ENCODE data around the gene ZNF611. TPM values are rescaled to one million over a fixed set of nuclear protein-coding genes. Genes with fewer than 3 reads are reported as not detected.

ZNF611 gene
- total and polyA plus RNA-seq, 3 experiments from 2014 or later: 21.9 to 44.5 (median 24.2) TPM

- CTCF ChIA-PET: no interaction called here
- H3K9me3 Mint-ChIP-seq: peaks cover 0 to 3% (median 0%) of the 10 kb centered on the region in 5 donors
- DNase-seq: no peak
Measured at GRCh38 chr19:52670046-52670445, 64.8 kb downstream of the ZNF611 start.

GRCh38 chr19:52669586-52669985 lies 65.3 kb downstream of the ZNF611 start:
- Mint-ChIP-seq H3K36me3 (peaks cover 11 to 31% (median 14%) of the 10 kb centered on the region in 3 donors), H3K9me3 (peaks cover 0 to 3% (median 0%) of the 10 kb centered on the region in 5 donors), H3K4me3 (no peak overlapping the region), H3K4me1 (peaks cover 15 to 30% (median 17%) of the 10 kb centered on the region in 3 donors), H3K27ac (peak overlapping the region in 1 of 8 donors; percentile 31), H3K27me3 (no peaks in the 10 kb centered on the region)
- CTCF ChIA-PET: no interaction called here
- DNase-seq: no peak
- no peaks in the 10 kb centered on the region for H3K9me3 ChIP-seq (ENCODE audit: low read length)
- H3K27ac ChIP-seq (ENCODE audit: low read depth, low read length): no peak overlapping the region
- no peaks in the 10 kb centered on the region for H3K27me3 ChIP-seq (ENCODE audit: insufficient read depth, low read length, poor library complexity, severe bottlenecking)
- peaks cover 5% of the 10 kb centered on the region for H3K36me3 ChIP-seq (ENCODE audit: insufficient read depth, low read length)
- peaks cover 12% of the 10 kb centered on the region for H3K4me1 ChIP-seq (ENCODE audit: insufficient read depth, low read length)
- POLR2A ChIA-PET: no interaction called here
- H3K4me3 ChIP-seq (ENCODE audit: low read length): no peak overlapping the region

More at GRCh38 chr19:52670046-52670445, 64.8 kb downstream of the ZNF611 start:
- H3K36me3 Mint-ChIP-seq: peaks cover 16 to 30% (median 17%) of the 10 kb centered on the region in 3 donors
- H3K4me1 Mint-ChIP-seq: peaks cover 20 to 35% (median 20%) of the 10 kb centered on the region in 3 donors
- no peak overlapping the region for H3K4me3 Mint-ChIP-seq
- POLR2A ChIA-PET: no interaction called here
- no peaks in the 10 kb centered on the region for H3K27me3 Mint-ChIP-seq
- Histone ChIP-seq H3K9me3 (ENCODE audit: low read length) (no peaks in the 10 kb centered on the region), H3K4me1 (ENCODE audit: insufficient read depth, low read length) (peaks cover 14% of the 10 kb centered on the region), H3K27ac (ENCODE audit: low read depth, low read length) (no peak overlapping the region), H3K4me3 (ENCODE audit: low read length) (no peak overlapping the region), H3K27me3 (ENCODE audit: insufficient read depth, low read length, poor library complexity, severe bottlenecking) (no peaks in the 10 kb centered on the region), H3K36me3 (ENCODE audit: insufficient read depth, low read length) (peaks cover 5% of the 10 kb centered on the region)
- peak overlapping the region in 3 of 8 donors; percentile 19 to 94 (median 61) for H3K27ac Mint-ChIP-seq

- peaks cover under 1% of the 10 kb centered on the region for H3K36me3 ChIP-seq (ENCODE audit: insufficient read depth, low read length)
- no peaks in the 10 kb centered on the region for H3K27me3 Mint-ChIP-seq
- H3K4me1 Mint-ChIP-seq: peaks cover 2 to 17% (median 7%) of the 10 kb centered on the region in 3 donors
- H3K27me3 ChIP-seq (ENCODE audit: insufficient read depth, low read length, poor library complexity, severe bottlenecking): no peaks in the 10 kb centered on the region
- POLR2A ChIA-PET: no interaction called here
- H3K4me3 ChIP-seq (ENCODE audit: low read length): no peak overlapping the region
- CTCF ChIA-PET: no interaction called here
- no peak for DNase-seq
- H3K36me3 Mint-ChIP-seq: peaks cover 10 to 38% (median 12%) of the 10 kb centered on the region in 3 donors
- peaks cover 0 to 3% (median 0%) of the 10 kb centered on the region in 5 donors for H3K9me3 Mint-ChIP-seq
- H3K4me1 ChIP-seq (ENCODE audit: insufficient read depth, low read length): no peaks in the 10 kb centered on the region
- no peaks in the 10 kb centered on the region for H3K9me3 ChIP-seq (ENCODE audit: low read length)
- H3K27ac ChIP-seq (ENCODE audit: low read depth, low read length): no peak overlapping the region
- H3K27ac Mint-ChIP-seq: no peak overlapping the region
- no peak overlapping the region for H3K4me3 Mint-ChIP-seq
Measured at GRCh38 chr19:52667972-52668371, 66.9 kb downstream of the ZNF611 start.

GRCh38 chr19:52666506-52666905 lies 68.3 kb downstream of the ZNF611 start:
- POLR2A ChIA-PET: interaction anchor here (0.6 kb wide), 1 partner anchor 64 kb away, joined by 7 read pairs; no protein-coding TSS in a partner anchor
- Mint-ChIP-seq H3K36me3 (peaks cover 13 to 45% (median 15%) of the 10 kb centered on the region in 3 donors), H3K9me3 (peaks cover 0 to 3% (median 0%) of the 10 kb centered on the region in 5 donors), H3K27ac (peak overlapping the region in 2 of 8 donors; percentile 17 to 84), H3K4me3 (no peak overlapping the region), H3K27me3 (no peaks in the 10 kb centered on the region), H3K4me1 (peaks cover 3 to 13% (median 7%) of the 10 kb centered on the region in 3 donors)
- Histone ChIP-seq H3K27ac (ENCODE audit: low read depth, low read length) (no peak overlapping the region), H3K36me3 (ENCODE audit: insufficient read depth, low read length) (no peaks in the 10 kb centered on the region), H3K9me3 (ENCODE audit: low read length) (no peaks in the 10 kb centered on the region), H3K27me3 (ENCODE audit: insufficient read depth, low read length, poor library complexity, severe bottlenecking) (no peaks in the 10 kb centered on the region), H3K4me1 (ENCODE audit: insufficient read depth, low read length) (no peaks in the 10 kb centered on the region), H3K4me3 (ENCODE audit: low read length) (no peak overlapping the region)
- CTCF ChIA-PET: no interaction called here
- DNase-seq: no peak

GRCh38 chr19:52665529-52665928 lies 69.3 kb downstream of the ZNF611 start:
- no peaks in the 10 kb centered on the region for H3K27me3 ChIP-seq (ENCODE audit: insufficient read depth, low read length, poor library complexity, severe bottlenecking)
- peaks cover under 1% of the 10 kb centered on the region for H3K36me3 ChIP-seq (ENCODE audit: insufficient read depth, low read length)
- H3K4me1 Mint-ChIP-seq: peaks cover 8 to 10% (median 8%) of the 10 kb centered on the region in 3 donors
- POLR2A ChIA-PET: interaction anchor here (0.6 kb wide), 1 partner anchor 41 kb away, joined by 3 read pairs; no protein-coding TSS in a partner anchor
- no peak for DNase-seq
- no peak overlapping the region for H3K27ac ChIP-seq (ENCODE audit: low read depth, low read length)
- peaks cover 15 to 48% (median 21%) of the 10 kb centered on the region in 3 donors for H3K36me3 Mint-ChIP-seq
- CTCF ChIA-PET: no interaction called here
- H3K27me3 Mint-ChIP-seq: no peaks in the 10 kb centered on the region
- no peak overlapping the region for H3K4me3 Mint-ChIP-seq
- H3K27ac Mint-ChIP-seq: peak overlapping the region in 1 of 8 donors; percentile 22
- H3K4me3 ChIP-seq (ENCODE audit: low read length): no peak overlapping the region
- H3K9me3 Mint-ChIP-seq: peaks cover 0 to 3% (median 0%) of the 10 kb centered on the region in 5 donors
- no peaks in the 10 kb centered on the region for H3K4me1 ChIP-seq (ENCODE audit: insufficient read depth, low read length)
- no peaks in the 10 kb centered on the region for H3K9me3 ChIP-seq (ENCODE audit: low read length)

GRCh38 chr19:52665027-52665426 lies 69.8 kb downstream of the ZNF611 start:
- CTCF ChIA-PET: no interaction called here
- H3K36me3 ChIP-seq (ENCODE audit: insufficient read depth, low read length): peaks cover 5% of the 10 kb centered on the region

GRCh38 chr19:52664461-52664860 lies 70.4 kb downstream of the ZNF611 start:
- Histone ChIP-seq H3K4me1 (ENCODE audit: insufficient read depth, low read length) (no peaks in the 10 kb centered on the region), H3K4me3 (ENCODE audit: low read length) (no peak overlapping the region), H3K36me3 (ENCODE audit: insufficient read depth, low read length) (peaks cover 9% of the 10 kb centered on the region), H3K27me3 (ENCODE audit: insufficient read depth, low read length, poor library complexity, severe bottlenecking) (no peaks in the 10 kb centered on the region), H3K27ac (ENCODE audit: low read depth, low read length) (no peak overlapping the region), H3K9me3 (ENCODE audit: low read length) (no peaks in the 10 kb centered on the region)
- ChIA-PET POLR2A (no interaction called here), CTCF (no interaction called here)
- no peaks in the 10 kb centered on the region for H3K27me3 Mint-ChIP-seq
- H3K9me3 Mint-ChIP-seq: peaks cover 0 to 2% (median 0%) of the 10 kb centered on the region in 5 donors
- H3K4me3 Mint-ChIP-seq: no peak overlapping the region
- H3K4me1 Mint-ChIP-seq: peaks cover 3 to 10% (median 5%) of the 10 kb centered on the region in 3 donors
- H3K27ac Mint-ChIP-seq: peak overlapping the region in 2 of 8 donors; percentile 22 to 66
- H3K36me3 Mint-ChIP-seq: peaks cover 12 to 51% (median 23%) of the 10 kb centered on the region in 3 donors
- no peak for DNase-seq

More at GRCh38 chr19:52665027-52665426, 69.8 kb downstream of the ZNF611 start:
- POLR2A ChIA-PET: no interaction called here
- no peak for DNase-seq
- Histone ChIP-seq H3K9me3 (ENCODE audit: low read length) (no peaks in the 10 kb centered on the region), H3K4me3 (ENCODE audit: low read length) (no peak overlapping the region), H3K4me1 (ENCODE audit: insufficient read depth, low read length) (no peaks in the 10 kb centered on the region), H3K27ac (ENCODE audit: low read depth, low read length) (no peak overlapping the region), H3K27me3 (ENCODE audit: insufficient read depth, low read length, poor library complexity, severe bottlenecking) (no peaks in the 10 kb centered on the region)
- H3K4me1 Mint-ChIP-seq: peaks cover 5 to 10% (median 7%) of the 10 kb centered on the region in 3 donors
- peaks cover 0 to 2% (median 0%) of the 10 kb centered on the region in 5 donors for H3K9me3 Mint-ChIP-seq
- H3K27ac Mint-ChIP-seq: no peak overlapping the region
- H3K4me3 Mint-ChIP-seq: no peak overlapping the region
- H3K36me3 Mint-ChIP-seq: peaks cover 12 to 51% (median 22%) of the 10 kb centered on the region in 3 donors
- no peaks in the 10 kb centered on the region for H3K27me3 Mint-ChIP-seq

GRCh38 chr19:52662631-52663030 lies 72.2 kb downstream of the ZNF611 start:
- no peaks in the 10 kb centered on the region for H3K27me3 ChIP-seq (ENCODE audit: insufficient read depth, low read length, poor library complexity, severe bottlenecking)
- peaks cover 17% of the 10 kb centered on the region for H3K36me3 ChIP-seq (ENCODE audit: insufficient read depth, low read length)
- H3K4me1 ChIP-seq (ENCODE audit: insufficient read depth, low read length): no peaks in the 10 kb centered on the region
- POLR2A ChIA-PET: no interaction called here
- no peak overlapping the region for H3K4me3 ChIP-seq (ENCODE audit: low read length)
- Mint-ChIP-seq H3K4me1 (peaks cover 3 to 10% (median 5%) of the 10 kb centered on the region in 3 donors), H3K9me3 (peaks cover 0 to 2% (median 0%) of the 10 kb centered on the region in 5 donors), H3K36me3 (peaks cover 19 to 62% (median 31%) of the 10 kb centered on the region in 3 donors), H3K27ac (no peak overlapping the region), H3K4me3 (no peak overlapping the region), H3K27me3 (no peaks in the 10 kb centered on the region)
- H3K9me3 ChIP-seq (ENCODE audit: low read length): no peaks in the 10 kb centered on the region
- CTCF ChIA-PET: no interaction called here
- H3K27ac ChIP-seq (ENCODE audit: low read depth, low read length): no peak overlapping the region
- DNase-seq: no peak

Data from CD8-positive, alpha-beta memory T cell (primary cell).